Placental epithelial cell (primary cell): ENCODE data around the gene FLVCR1. TPM values are rescaled to one million over a fixed set of nuclear protein-coding genes. Genes with fewer than 3 reads are reported as not detected.

Experiments used
- small RNA-seq: library from RNA; depleted of rRNA; stranded (forward); fragments of <200 nt; gene quantifications from one replicate; pipeline ENCODE3, GENCODE V24; 2012
- total RNA-seq: library from RNA; depleted of rRNA; stranded (reverse); fragments of >200 nt; gene quantifications from 2 replicates; pipeline ENCODE4 v1.2.3, GENCODE V29; 2012

The FLVCR1 gene
- 6.2 and 9.0 TPM in 2 replicates for total RNA-seq

GRCh38 chr1:212857992-212858460 lies at the start of gene FLVCR1:
Gene FLVCR1, plus strand, starts transcription at chr1:212858275. Its CDS starts 178 bp downstream, at chr1:212858453.

GRCh38 chr1:212847549-212847948 lies 10.5 kb upstream of the FLVCR1 start, which contains the start of gene SPATA45:
Gene SPATA45, minus strand, starts transcription at chr1:212847649. Its CDS starts 11,500 bp downstream, at chr1:212836149.

Small RNA genes within 50 kb of the gene (small RNA-seq; reads per million reads assigned to genes)
- gene AC104333.1 (not detected), gene AC104333.2 (not detected)

Other genes starting within 250 kb of the FLVCR1 start
- 10.1 and 13.3 TPM in 2 replicates for gene ATF3, start 249.5 kb upstream of the FLVCR1 start, total RNA-seq
- 0.54 and 0.79 TPM in 2 replicates for gene BATF3, start 158.4 kb upstream of the FLVCR1 start, total RNA-seq
- 29.1 and 29.9 TPM in 2 replicates for gene NSL1, start 66.5 kb upstream of the FLVCR1 start, total RNA-seq
- gene TATDN3, start 66.4 kb upstream of the FLVCR1 start, total RNA-seq, result 6.0 and 8.2 TPM in 2 replicates
- not detected in 2 replicates for gene SPATA45, start 10.6 kb upstream of the FLVCR1 start, total RNA-seq
- 0.22 and 1.6 TPM in 2 replicates for gene VASH2, start 92.3 kb downstream of the FLVCR1 start, total RNA-seq
- gene ANGEL2, start 157.6 kb downstream of the FLVCR1 start, total RNA-seq, result 37.3 and 42.4 TPM in 2 replicates
- gene RPS6KC1, start 193.0 kb downstream of the FLVCR1 start, total RNA-seq, result 23.1 and 24.3 TPM in 2 replicates